SK-N-MC (cell line): ENCODE results near the gene AGO1.

Source experiments
- EZH2 ChIP-seq: fragments of 200-600 bp; sonication (generic); IDR thresholded peaks from one replicate; pipeline ENCODE4 v1.6.1; 2017; ENCODE audit warnings: antibody characterized with exemption
- FOXP2 ChIP-seq: optimal IDR thresholded peaks from 2 replicates; pipeline ENCODE3; 2011; ENCODE audit warnings: mild to moderate bottlenecking, moderate library complexity; ENCODE audit not compliant: insufficient read depth; ENCODE audit errors: extremely low read length, control extremely low read depth
- POLR2AphosphoS5 ChIP-seq: IDR thresholded peaks from 2 replicates; pipeline ENCODE4 v1.6.1; 2012; ENCODE audit warnings: mild to moderate bottlenecking, low read depth, low read length, borderline replicate concordance

GRCh38 chr1:35902671-35903070, 19.7 kb downstream of the AGO1 start:
- TF ChIP-seq POLR2AphosphoS5 (no peak), EZH2 (no peak), FOXP2 (no peak)
